HG03571 (cell line): ENCODE measurements around the gene CCDC134.
"Not testable (repeated sequence)": the region's sequence is repeated elsewhere in the genome, so short reads cannot be mapped to it uniquely, and the experiment has no call there.

Source experiments
- ATAC-seq: cut with Tn5 transposase; IDR thresholded peaks from one replicate; pipeline ENCODE4 v1.9.1; 2021; ENCODE audit not compliant: unreplicated experiment

Gene CCDC134

DNA sequence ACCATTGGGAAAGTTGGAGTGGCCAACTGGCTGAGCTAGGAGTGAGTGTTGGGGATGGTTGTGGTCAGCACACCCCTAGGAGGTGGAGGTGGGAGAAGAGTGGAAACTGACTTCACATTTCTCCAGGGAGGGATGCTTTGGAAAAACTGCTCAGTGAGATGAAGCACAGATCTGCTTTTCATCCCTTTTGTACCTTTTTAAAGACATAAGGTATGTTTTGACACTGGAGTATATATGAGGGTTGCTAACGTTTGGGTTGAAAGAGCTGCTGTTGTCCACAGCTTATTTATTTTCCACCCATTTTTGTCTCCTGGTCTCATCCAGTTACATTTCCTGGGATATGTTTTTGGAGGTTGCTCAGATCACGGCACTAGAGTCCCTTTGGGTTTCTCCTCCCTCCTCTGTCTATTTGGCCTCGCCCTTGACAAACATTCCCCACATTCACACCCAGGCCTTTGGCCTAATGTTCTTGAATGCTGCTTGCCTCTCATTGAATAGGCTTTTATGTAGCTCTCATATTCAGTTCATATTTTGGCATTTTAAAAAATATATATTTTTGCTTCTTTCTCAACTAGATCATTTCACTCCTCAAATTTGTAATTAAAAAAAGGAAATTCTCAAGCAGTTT lies 40.7 kb downstream of the CCDC134 start:
- no peak for ATAC-seq

DNA sequence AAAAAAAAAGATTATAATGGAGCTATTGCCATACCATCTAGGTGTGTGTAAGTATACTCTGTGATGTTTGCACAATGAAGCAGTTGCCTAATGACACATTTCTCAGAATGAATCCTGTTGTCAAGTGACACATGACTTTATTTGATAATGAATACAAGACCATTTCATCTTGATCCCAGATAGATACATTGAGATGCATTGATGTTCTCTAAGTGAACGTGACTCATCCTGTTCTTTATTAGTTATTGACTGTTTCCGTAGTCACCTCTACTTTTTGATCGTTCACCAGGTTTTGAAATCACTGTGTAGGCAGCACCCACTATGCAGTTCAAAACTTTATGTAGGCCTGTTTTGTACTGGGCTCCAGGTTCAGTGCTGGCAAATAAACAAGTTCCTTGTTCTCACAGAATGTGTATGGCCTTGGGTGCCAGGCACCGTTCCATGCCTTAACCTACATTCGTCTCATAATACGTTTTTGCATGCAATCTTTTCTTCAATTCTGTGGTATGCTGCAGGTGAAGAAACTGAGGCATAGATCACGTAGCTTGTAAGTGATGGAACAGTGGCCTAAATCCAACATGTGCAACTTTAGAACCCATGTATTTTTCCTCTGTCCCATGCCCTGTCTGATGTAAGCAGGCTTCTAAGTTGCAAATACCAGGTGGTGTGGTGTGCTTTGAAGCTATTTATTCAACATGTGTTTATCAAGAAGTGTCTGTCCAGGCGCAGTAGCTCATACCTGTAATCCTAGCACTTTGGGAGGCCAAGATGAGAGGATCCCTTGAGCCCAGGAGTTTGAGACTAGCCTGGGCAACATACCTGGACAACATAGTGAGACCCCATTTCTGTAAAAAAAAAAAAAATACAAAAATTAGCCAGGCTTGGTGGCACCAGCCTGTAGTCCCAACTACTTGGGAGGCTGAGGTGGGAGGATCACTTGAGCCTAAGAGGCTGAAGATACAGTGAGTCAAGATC lies 42.8 kb downstream of the CCDC134 start:
- ATAC-seq = no peak

DNA sequence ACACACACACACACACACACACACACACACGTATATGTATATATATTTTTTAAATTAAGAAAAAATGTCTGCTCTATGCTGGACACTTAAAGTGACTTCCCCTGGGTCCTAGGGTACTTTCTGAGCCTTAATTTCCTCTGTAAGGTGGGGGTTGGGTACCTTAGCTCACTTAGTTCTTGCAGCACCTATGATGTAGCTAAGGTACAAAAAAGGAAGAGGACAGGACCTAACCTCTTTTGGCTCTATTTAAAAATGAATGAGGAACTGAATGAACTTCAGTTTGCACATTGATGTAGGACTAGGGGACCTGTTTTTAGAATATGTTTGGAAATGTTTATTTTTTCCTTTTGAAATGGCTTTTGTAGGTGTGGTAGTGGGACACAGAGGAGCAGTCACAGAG lies 43.6 kb downstream of the CCDC134 start:
- ATAC-seq = no peak

DNA sequence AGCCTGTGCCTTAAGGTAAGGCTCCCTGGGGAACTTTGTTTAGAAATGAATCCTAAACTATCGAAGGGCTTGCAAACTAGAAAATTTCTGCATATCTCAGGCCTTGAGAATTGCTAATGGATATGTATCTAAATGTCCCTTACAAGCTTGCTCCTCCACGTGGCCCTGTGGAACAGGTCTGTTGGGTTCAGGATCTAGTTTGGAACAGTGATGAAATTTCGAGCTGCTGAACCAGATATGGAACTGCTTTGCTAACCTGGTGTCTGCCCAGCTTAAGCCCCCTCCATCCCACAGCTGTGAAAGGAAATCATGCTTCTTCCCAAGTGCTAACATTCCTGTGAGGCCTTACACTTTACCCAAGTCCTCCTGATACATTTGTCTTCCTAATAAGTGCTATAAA lies 44.0 kb downstream of the CCDC134 start:
- no peak for ATAC-seq

DNA sequence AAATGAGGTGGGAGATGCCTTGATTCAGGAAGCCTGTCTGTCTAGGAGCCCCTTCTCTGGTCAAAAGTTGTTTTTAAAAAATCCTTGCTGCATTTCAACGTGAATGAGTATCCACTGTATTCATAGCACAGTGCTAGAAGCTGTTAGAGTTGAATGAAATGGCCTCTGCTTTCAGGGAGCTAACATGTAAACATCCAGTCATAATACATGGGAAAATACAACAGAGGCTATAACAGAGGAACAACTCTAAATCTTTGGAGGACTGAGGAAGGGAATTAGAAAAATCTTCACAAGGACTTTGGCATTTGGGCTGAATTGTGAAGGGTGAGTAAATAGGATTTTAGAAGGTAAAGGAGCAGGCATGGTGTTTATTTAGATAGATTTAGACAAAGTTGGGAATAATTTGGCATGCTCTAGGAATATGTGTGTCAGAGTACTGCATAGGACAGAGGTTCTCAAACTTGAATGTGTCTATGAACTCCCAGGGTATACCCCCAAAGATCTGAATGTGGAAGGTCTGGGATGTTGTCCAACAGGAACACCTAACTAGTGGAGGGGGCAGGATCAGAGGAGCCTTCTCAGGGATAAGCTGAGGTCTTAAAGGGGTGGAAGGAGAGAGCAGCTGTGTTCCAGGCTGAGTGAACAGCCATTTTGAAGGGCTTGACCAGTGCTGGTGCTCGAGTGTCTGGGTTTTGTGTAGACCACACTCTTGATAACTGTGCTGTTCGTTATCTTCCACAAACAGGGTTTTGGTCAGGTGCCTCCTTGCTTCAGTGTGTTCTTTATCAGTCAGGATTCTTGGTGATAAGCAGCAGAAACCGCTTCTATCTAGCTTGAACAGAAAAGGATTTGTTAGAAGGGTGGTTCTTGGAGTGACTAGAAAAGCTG lies 45.1 kb downstream of the CCDC134 start:
- ATAC-seq = no peak

DNA sequence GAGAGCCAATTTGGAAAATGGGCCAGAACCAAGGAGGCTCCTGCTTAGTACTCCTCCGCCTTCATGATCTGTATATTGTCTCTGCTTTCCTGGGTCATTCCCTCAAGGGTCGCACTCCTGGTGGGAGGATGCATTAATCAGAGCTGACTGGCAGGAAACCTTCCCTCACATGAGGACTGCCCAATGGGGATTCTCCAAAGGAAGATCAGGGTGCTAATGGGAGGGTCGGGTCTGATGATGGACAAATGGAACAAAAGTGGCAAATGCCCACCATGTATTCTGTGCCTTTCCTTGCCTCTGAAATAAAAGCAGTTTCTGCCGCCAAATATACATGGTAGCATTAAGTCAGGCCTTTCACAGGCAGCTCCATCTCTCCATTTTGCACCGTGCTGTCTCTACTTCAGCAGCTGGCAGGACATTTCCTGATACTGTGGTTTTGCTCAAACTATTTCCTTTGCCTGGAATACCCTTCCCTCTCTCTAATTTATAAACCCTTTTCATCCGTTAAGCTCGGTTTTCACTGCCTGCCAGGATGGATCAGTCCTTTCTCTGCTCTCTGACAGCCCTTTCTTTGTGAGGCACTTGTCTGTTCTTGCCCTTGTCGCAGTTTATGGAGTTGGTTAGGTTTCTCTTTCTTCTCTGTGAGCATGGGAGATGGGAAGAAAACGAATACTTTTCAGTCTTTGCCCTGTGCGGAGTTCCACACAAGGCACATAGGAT lies 45.9 kb downstream of the CCDC134 start:
- ATAC-seq = no peak

DNA sequence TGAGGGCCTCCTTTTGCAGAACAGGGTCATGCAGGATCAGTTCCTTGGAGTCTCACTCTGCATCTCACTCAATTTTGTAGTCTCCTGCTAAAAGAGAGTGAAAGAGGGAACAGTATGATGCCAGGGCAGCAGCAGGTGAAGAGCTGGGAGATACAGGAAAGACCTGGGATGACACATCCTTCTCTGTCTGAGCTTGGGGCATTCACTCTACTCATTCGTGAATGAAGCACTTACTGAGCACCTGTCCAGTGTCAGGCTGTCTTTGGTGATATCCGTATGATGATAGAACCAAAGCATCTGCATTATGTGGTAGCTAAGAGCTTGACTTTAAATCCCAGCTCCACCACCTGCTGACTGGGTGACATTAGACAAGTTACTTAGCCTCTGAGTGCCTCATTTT lies 46.8 kb downstream of the CCDC134 start:
- ATAC-seq = no peak

DNA sequence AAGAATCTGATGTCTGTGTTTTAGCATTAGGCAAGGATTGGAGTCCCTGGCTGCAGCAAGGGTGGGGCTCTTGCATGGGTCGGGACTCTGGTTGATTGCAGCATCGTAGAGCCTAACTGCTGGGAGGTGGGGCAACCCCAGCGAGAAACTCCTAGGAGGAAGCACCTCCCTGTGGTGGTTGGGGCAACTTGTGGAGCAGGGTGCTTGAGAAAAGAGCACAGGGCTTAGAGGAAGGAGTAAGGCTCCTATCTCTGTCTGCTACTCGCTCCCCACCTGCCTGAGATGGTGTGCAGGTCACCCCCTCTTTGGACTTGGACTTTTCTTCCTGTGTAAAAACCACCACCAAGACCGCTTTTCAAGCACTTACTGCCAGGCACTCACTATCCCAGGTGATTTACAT lies 48.0 kb downstream of the CCDC134 start:
- no peak for ATAC-seq

DNA sequence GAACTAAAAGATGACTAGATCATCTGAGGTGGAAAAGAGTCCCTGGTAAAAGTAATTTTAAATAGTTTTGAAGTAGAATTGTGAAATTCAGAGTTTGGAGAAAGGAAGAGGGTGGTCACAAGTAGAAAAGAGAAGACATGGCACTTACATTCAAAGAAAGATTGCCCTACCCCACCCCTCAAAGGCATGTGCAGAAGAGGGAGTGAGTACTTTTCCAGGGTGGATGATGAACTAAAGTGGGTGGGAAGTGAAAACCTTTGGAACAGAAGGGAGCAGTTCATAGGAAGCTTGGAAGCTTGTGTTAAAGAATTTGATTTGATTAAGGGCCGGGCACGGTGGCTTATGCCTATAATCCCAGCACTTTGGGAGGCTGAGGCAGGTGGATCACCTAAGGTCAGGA lies 56.0 kb downstream of the CCDC134 start:
- ATAC-seq = no peak

DNA sequence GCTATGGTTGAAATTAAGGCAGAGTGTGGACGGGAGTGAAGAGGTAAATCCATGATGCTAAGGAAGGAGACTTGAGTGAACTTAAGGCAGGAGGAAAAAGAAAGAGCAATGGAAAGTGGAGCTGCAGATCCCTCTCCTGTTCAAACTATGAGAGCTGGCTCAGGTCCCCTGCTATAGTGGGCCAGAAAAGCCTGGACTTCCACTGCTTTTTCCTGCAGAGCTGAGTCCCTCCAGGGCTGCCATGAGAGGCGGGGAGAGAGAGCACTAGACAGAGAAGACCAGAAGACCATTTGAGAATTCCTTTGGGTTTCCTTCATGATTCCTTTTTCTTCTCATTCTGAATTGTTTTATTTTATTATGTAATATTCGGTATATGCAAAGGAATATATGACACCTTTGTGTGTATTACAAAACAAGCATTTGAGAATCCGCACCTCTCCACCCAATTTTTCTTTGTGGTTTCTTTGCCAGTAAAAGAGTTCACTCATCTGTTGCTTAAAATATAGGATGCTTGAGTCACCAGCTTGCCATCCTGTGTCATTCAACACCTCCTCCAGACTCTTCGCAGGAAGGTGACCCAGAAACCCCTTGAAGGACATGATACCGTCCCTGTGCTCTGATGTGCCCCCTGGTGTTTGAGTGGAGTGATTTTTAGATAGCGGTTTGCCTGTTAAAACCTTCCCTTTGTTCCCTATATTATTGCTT lies 56.8 kb downstream of the CCDC134 start:
- ATAC-seq = no peak

DNA sequence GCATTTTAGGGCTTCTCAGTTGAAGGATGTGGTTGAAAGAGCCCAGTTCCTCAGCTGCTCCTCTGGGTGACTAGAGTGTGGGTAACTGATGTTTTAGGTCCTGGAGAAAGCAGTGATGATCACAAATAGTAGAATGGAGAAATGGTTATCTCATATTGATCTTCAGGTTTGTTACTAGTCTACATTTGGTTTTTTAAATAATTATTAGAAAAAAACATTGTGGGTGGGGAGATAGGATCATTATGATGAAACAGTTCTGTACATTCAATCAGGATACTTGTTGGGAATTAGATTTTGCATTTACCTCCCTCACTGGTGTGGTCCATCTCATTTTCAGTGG lies 57.4 kb downstream of the CCDC134 start:
- no peak for ATAC-seq

DNA sequence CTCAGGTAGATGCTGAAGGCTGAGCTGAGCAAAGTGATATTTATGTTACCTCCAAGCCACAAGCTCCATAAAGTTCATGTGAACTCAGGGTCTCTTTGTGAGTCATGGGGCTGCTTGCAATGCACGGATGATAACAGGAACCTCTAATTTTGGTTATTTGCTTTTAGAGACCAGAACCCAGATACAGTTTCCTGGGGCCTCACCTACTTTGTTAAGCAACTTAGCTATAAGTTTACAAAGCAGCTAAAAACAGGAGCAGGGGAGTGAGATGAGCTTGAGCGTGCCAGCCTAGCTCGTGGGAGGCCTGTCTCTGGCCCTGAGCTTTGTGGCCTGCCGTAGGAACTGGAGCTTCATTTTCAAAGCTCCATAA lies 61.7 kb downstream of the CCDC134 start:
- no peak for ATAC-seq

DNA sequence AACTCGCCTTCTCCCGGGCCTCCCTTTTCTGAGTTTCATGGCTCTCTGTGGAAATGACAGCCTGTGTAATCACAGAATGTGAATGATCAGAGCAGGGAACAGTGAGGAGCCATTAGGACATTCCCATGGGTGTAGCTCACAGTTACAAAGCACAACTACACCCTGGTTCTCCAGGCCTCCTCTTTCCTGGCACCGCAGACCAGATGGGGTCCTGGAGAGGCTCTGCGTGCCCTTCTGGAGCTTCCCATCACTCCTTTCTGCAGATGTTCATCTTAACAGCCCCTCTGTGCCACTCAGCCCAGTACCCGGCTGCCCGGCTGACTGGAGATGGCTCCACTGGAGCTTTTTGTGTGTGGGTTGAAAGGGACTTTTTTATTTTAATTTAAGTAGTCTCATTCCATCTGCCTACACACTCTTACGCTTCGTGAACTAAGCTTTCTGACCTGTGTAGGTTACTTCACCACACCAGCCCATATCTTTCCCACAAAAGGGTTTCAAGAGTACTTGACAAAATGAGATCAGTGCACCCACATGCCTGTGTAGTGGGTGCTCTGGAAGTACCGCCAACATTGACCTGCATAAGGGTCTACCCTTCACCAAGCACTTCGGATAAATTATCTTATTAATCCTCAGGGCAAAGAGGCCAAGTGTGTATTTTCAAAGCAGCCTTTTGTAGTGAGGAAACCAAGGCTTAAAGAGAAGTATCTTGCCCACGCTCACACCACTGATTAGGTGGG lies 62.2 kb downstream of the CCDC134 start:
- no peak for ATAC-seq

DNA sequence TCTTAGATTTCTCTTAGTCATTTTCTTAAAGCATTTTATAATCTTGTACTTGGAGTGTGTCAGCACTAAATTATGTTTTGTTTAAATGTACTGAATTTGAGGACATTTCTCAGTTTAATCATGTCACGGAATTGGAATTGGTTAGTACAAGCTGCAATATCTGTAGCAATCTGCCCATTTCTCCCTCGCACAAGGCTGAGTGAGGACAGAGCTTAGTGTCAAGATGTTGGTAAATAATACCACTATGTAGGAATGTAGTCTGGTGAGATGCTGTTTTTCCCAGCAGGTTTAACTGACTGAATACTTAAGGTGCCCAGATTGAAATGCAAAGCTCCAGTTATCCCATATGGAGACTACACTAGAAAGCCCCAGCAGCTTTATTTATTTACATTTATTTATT lies 63.0 kb downstream of the CCDC134 start:
- no peak for ATAC-seq

DNA sequence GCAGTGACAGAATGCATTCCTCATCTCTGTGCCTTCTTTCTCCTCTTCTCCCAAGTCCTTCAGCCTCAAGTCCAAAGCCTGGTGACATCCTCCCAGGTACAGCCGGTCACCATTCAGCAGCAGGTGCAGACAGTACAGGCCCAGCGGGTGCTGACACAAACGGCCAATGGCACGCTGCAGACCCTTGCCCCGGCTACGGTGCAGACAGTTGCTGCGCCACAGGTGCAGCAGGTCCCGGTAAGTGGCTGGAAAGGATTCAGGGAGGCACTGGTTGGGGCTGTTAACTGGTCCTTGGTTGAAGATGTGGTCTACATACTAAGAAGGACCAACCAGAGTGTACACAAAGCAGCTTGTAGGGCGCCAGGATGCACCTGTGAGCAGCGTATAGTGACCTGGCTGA lies 68.1 kb downstream of the CCDC134 start:
- no peak for ATAC-seq

DNA sequence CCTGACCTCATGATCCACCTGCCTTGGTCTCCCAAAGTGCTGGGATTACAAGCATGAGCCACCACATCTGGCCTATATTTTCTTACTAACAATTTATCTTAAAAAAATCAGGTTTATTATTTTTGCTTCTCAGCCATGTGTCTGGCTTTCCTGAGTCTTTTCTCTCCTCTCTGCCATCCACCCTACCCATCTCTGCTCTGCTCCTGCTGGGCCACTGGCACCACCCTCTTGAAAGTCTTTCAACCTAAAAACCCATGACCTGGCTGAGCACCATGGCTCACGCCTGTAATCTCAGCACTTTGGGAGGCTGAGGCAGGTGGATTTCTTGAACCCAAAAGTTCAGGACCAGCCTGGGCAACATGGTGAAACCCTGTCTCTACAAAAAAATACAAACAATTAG lies 69.6 kb downstream of the CCDC134 start:
- not testable (repeated sequence) for ATAC-seq

DNA sequence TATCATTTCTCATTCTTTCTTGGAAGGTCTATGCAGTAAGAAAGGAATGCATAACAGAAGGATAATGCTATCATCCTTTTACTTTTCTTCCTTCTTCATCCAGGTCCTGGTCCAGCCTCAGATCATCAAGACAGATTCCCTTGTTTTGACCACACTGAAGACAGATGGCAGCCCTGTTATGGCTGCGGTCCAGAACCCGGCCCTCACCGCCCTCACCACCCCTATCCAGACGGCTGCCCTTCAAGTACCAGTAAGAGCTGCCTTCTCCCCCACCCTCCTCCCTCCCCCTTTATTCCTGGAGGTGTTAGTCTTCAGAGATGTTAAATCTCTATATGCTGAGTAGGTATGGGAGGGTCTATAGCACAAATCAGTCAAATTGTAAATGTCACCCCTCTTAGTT lies 70.3 kb downstream of the CCDC134 start:
- ATAC-seq = no peak

DNA sequence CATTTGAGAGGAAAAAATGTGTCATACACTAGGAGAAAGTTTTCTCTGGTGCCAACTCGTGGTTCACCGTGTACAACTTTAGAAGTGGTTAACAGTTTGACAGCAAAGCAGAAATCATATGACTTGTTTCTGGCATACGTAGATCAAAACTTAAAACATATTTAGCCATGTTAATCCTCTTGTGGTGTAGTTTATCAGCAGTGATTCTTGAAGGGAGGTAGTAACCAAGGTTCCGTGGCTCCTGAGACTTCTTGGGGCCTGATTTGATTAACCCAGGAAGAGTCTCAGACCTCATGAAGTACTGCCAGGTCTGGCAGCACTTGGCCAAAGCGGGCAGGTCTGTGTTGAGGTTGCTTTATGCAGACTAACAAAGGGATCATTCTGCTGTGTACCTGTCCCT lies 72.9 kb downstream of the CCDC134 start:
- no peak for ATAC-seq

DNA sequence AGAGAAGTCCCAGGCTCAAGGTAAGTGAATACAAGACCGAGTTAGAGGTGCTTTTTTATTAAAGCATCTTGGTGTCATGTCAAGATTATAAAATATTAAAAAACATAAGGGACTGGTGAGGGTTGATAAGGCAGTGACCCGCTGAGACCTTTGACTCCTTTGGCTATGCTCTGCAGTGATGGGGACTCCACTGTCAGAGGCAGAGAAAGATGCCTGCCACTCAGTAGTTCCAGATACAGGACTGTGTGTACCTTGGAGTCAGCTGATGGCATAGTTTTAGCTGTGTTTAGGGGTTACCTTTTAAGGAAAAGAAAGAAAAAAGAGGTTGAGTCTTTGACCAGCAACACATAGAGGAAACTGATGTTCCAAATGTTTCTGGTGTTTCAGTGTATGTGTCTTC lies 73.6 kb downstream of the CCDC134 start:
- no peak for ATAC-seq
